GM18951 (cell line): ENCODE data around the gene KLHL33.
"Not testable (repeated sequence)": the region's sequence is repeated elsewhere in the genome, so short reads cannot be mapped to it uniquely, and the experiment has no call there.

ENCODE experiments used
- POLR2A ChIP-seq: IDR thresholded peaks from 4 replicates; pipeline ENCODE4 v1.6.1; 2011; ENCODE audit warnings: mild to moderate bottlenecking; ENCODE audit not compliant: insufficient read length, insufficient read depth; ENCODE audit errors: extremely low read depth
- in situ Hi-C: fragments of 300-500 bp; cut with MboI; formaldehyde crosslinking; loops from one replicate; pipeline ENCODE4 v1.12.0; 2022; ENCODE audit warnings: low sequenced_read_pairs, mixed read lengths, inconsistent platforms; ENCODE audit not compliant: unreplicated experiment

KLHL33 gene

GRCh38 chr14:20461225-20462141, 25.5 kb upstream of the KLHL33 start, which contains the start of gene PIP4P1:
PIP4P1 (minus strand) TSS chr14:20461434; CDS start chr14:20461325, 109 bp downstream.
- TF ChIP-seq POLR2A = peak; percentile 80
- in situ Hi-C loops = no loop called here

GRCh38 chr14:20460458-20461224, 24.7 kb upstream of the KLHL33 start:
- TF ChIP-seq POLR2A = no peak
- in situ Hi-C loops = no loop called here

- TF ChIP-seq POLR2A = peak; percentile 27
- in situ Hi-C loops = no loop called here
Measured at GRCh38 chr14:20458031-20458789, 22.2 kb upstream of the KLHL33 start.

- no peak for TF ChIP-seq POLR2A
- in situ Hi-C loops = no loop called here
Measured at GRCh38 chr14:20456971-20457370, 21.0 kb upstream of the KLHL33 start.

- in situ Hi-C loops = no loop called here
- TF ChIP-seq POLR2A = no peak
Measured at GRCh38 chr14:20455355-20456300, 19.7 kb upstream of the KLHL33 start.

- in situ Hi-C loops = no loop called here
Measured at GRCh38 chr14:20454516-20455354, 18.8 kb upstream of the KLHL33 start, which contains the start of the genes APEX1 and OSGEP. APEX1 (plus strand) TSS chr14:20455226; CDS start chr14:20455646, 420 bp downstream. OSGEP (minus strand) TSS chr14:20454812; CDS start chr14:20454683, 129 bp downstream.

GRCh38 chr14:20452831-20453230, 16.9 kb upstream of the KLHL33 start:
- in situ Hi-C loops = not testable (repeated sequence)

More at GRCh38 chr14:20454516-20455354, 18.8 kb upstream of the KLHL33 start, which contains the start of the genes APEX1 and OSGEP:
- peak; percentile 71 for TF ChIP-seq POLR2A

- in situ Hi-C loops = no loop called here
- TF ChIP-seq POLR2A = no peak
Measured at GRCh38 chr14:20446889-20447288, 10.9 kb upstream of the KLHL33 start.

- in situ Hi-C loops = not testable (repeated sequence)
Measured at GRCh38 chr14:20443650-20444049, 7.7 kb upstream of the KLHL33 start.

GRCh38 chr14:20441461-20441860, 5.5 kb upstream of the KLHL33 start:
- no peak for TF ChIP-seq POLR2A
- in situ Hi-C loops = no loop called here

GRCh38 chr14:20440882-20441281, 4.9 kb upstream of the KLHL33 start:
- in situ Hi-C loops = no loop called here
- TF ChIP-seq POLR2A = no peak

GRCh38 chr14:20440465-20440864, 4.5 kb upstream of the KLHL33 start:
- in situ Hi-C loops = no loop called here
- no peak for TF ChIP-seq POLR2A
